Activated CD8-positive, alpha-beta memory T cell treated with anti-CD3 and anti-CD28 coated beads for 24 hours (primary cell): ENCODE data around the gene GNAI1.
"Not testable (repeated sequence)": the region's sequence is repeated elsewhere in the genome, so short reads cannot be mapped to it uniquely, and the experiment has no call there.

Source experiments
- DNase-seq: peaks from one replicate; pipeline ENCODE4 v3.0.0-alpha.2; 2020

The GNAI1 gene

DNA sequence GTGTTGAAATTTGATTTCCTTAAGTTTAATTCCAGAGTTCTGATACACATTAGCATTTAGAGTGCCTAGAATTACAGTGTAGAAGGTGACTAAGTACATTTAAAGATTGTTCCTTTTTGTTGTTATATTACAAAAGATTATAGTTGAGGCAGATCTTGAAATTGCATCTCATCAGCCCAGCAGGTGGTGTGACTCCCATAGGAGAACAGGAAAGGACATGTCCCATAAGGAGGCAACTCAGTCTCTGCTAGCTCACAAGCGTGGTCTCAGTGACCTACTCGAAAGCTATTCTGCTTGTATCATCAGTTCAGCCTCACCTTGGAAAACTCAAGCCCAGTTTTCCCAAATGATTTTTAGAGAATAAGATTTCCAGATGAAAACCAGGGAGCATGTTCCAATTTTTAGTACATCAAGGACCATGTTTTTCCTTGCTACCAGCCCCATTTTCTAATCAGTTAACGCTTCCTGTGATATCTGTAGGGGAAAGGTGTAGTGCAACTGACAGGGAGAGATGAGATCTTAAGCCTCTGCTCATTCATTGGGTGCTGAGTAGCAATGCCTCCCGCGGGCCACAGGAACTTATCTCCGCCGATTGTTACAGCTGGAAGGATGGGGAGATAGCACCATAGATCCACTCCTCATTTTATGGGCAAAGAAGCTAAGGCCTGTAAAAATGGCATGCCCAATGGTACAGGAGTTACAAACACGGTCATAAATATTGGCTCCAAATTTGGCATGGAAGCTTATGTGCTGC lies 1.1 kb upstream of the GNAI1 start:
- DNase-seq = no peak

DNA sequence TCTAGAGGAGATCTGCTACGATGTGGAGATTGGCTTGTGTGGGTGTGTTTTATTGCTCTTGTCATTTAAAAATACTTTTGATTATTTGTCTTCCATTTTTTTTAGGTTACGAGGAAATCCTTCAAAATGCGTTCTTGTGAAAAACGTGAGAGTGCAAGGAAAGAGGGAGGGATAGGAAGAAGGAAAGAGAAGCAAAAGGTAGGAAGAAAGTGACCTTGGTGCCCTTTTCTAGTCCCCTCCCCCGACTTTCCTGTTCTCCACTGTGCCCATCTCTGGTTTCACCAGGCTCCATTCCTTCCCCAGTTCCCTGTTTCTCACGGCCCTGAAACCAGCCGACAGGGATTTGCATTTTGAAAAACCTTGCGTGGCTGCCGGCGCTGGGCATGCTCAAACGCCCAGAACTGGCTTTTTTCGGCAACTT lies 506 bp upstream of the GNAI1 start:
- DNase-seq = no peak

DNA sequence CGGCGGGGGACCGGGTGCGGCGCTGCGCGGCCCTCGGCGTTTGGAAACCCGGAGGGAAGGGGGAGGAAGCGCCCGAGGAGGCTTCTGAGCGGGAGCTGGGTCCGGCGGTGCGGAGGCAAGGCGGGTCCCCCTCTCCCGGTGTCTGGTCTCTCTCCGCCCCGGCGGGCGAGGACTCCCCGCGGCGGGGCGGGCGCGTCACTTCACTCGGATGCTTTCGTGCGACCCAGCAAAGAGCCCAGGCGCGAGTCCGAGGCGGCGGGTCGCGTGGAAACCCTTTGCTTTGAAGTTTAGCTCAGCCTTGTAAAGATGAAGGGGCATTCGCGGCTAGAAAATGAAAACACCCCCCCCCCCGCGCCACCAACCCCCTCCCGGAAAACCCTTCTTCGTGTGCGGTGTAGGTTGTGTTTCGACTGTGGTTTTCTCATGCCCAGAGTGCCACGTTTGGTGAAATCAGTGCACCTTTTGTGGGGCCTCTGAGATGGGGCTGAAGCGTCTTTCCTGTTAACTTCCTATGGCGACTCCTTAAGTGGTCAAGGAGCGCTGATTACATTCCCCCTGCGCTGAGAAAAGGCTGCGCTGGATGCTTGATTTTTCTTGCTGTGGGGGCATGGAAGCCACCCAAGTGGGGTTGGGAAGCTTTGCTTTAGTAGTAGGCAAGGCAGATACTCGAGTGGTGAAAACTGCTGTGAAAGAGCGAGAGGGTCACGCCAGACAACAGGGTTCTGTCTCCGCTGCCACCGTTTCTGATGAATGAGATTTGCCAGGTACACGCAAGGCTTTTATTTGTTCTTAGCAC lies 876 bp downstream of the GNAI1 start:
- peak; percentile 73 for DNase-seq

DNA sequence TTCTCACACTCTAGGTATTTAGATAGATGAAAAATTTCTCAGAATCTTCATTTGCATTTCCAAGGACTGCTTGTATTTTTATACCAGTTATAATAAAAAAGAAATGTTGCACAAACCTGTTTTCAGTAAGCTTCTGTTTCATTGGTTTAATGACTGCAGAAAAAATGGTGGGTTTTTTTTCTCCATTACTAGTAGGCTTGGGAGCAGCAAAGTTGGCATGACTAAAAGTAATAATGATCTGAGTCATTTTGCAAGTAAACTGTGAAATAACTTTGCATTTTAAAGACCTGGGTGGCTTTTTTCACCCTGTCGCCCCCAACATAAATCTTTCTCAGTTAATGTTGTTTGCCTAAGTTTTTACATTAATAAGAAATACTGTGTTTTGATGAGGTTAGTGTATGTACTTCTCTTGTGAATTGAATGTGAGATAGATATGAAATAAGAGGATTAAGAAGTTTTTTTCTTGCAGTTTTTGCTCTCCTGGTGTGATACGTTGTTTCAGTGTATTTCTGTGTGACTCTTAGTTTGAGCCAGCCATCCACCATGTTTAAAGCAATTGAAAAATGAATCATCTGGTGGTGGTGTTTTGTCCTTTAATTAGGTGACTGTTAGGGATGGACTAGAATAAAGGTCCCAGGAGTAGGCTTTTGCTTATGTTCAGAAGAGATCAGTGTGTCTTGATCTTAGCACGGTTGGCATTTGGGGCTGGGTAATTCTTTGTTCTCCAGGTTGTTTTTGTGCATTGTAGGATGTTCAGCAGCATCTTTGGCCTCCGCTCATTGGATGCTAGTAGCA lies 1.8 kb downstream of the GNAI1 start:
- no peak for DNase-seq

DNA sequence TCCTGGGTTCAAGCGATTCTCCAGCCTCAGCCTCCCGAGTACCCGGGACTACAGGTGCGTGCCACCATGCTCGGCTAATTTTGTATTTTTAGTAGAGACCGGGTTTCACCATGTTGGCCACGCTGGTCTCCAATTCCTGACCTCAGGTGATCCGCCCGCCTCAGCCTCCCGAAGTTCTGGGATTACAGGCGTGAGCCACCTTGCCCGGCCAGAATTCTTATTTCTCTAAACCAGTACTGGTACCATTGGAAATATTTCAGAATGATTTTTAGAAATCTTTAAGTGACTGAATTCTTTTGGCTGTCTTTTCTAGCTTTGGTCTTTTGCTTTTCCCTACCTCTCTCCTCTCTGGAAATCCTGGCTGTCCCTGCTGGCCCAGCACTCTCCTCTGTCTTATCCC lies 2.8 kb downstream of the GNAI1 start:
- no peak for DNase-seq

DNA sequence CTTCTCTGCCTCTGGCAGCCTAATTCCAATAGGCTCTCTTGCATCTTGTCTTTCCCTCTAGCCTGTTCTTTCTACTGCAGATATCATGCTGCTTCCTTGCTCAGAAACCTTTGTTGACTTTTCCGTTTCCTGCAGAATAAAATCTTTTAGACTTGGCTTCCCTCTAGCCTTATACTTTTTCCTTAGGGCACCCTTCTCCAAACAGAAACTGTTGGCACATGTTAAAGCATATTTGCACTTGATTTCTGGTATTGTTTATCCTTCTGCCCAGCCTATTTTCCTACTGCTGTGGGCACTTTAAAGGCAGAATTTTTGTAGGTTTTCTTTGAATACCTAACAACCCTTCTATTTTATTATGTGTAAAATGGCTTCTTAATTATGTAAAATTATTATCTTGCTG lies 4.6 kb downstream of the GNAI1 start:
- no peak for DNase-seq

DNA sequence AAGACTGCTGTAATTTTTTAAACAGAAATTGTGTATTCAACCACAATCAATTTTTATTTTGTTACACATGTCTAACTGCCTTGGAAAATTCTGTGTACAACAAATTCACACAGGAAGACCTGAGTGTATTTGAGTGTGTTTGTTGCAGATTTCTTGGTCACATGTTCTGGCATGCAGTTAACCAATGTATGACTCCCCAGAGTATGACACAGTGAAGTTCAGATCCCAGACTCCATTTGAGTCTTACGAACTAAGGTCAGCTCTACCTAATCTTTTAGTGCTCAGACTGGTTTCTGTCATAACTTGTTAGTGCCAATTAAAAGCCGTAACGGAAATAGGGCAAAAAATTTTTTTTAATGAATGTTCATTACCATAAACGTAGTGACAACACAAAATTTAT lies 5.8 kb downstream of the GNAI1 start:
- DNase-seq = no peak

DNA sequence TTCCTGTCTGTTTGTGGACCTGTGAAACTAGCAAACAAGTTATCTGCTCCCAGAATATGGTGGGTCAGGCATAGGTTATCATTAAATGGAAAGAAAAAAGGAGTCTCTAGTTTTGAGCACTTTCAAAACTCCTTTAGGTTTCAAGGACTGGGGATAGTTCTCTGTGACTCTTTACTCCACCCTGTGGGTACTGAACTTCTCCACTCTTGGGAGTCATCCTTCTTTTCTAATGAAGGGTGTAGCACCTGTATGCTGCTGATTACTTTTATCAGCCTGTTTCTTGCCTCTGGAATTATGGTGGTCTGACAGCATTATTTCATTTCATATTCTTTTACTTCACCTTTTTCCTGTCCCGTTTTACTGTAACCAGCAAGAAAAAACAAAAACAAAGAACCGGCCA lies 6.7 kb downstream of the GNAI1 start:
- no peak for DNase-seq

DNA sequence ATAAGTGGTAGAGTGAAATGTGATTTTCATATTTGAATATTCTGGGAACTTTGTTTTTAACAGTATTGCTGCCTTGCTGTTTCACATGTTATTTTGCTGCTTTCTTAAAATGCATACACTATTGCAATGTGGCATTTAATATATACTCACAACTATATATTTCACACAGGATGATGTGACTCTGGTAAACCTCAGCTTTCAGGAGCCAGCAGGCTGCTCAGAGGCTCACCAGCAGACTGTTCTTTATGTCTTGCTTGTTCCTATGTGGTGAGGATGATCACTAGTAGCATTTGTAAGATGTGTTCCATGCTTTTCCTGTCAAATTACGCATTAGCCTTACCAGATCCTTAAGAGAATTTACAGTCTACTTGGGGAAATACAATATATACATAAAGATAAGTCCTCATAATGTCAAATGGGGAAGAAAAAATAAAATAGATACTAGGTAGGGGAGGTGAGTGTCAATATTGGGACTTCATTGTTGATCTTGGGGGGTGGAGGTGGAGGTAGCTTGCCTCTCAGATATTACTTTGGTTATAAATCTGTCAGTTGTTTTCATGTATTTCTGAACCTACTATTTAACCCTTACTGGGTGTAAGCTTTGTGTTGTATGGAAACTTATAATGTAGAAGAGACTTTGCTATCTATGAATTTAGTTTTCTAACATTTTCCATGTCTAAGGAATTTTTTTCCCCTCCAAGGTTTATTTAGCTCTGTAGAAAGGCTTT lies 8.4 kb downstream of the GNAI1 start:
- no peak for DNase-seq

DNA sequence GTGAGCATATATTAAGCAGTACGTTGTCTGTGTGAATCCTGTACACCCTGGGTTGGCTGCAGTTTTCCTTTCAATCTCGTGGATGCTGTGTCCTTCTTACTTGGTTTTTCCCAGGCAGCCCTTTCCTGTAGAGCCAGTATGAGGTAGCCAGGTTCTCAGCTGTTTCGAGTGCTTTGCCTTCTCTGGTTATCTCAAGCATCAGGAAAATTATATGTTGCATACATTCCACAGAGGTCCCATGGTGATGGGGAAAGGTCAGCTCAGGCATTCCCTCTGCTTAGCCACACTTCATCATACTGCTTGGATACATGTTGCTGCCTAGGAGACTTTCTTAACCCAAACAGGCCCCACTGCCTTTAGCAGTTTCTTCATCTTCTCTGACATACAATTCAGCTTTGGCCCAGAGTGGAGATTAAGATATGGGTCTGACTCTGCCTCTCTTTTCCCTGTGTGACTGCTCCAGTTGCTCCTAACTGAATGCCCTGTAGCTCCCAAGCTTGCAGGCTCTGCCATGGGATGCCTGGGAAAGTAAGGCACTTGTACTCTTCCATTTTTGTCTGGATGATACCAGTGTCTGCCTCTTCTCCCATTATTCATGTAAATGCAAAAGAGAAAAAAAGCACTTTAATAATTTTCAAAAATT lies 11.3 kb downstream of the GNAI1 start:
- no peak for DNase-seq

DNA sequence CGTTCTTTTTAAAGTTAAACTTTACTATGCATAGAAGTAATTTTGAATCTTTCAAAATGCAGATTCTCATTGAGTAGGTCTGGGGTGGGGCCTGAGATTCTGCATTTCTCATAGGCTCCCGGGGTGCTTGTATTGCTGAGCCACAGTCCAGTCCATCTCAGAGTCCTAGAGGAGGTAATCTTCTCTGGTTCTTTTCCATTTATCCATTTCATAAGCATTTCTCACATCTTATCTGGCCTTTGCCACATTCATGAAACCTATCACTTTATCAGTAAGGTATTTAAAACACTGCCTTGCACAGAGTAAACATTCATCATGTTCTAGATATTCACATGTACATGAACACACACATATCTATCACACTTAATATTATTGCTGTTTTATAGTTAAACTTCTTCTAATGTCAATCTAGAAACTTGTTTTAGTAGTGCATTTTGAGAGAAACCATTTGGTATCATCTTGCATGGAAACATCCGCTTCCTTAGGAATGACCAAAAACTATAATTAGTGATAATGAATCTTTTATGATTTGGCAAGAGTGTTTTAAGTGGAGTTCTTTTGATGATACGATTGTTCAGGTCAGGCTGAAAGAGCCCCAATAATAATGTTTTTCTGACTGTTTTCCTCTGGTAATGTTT lies 12.0 kb downstream of the GNAI1 start:
- no peak for DNase-seq

DNA sequence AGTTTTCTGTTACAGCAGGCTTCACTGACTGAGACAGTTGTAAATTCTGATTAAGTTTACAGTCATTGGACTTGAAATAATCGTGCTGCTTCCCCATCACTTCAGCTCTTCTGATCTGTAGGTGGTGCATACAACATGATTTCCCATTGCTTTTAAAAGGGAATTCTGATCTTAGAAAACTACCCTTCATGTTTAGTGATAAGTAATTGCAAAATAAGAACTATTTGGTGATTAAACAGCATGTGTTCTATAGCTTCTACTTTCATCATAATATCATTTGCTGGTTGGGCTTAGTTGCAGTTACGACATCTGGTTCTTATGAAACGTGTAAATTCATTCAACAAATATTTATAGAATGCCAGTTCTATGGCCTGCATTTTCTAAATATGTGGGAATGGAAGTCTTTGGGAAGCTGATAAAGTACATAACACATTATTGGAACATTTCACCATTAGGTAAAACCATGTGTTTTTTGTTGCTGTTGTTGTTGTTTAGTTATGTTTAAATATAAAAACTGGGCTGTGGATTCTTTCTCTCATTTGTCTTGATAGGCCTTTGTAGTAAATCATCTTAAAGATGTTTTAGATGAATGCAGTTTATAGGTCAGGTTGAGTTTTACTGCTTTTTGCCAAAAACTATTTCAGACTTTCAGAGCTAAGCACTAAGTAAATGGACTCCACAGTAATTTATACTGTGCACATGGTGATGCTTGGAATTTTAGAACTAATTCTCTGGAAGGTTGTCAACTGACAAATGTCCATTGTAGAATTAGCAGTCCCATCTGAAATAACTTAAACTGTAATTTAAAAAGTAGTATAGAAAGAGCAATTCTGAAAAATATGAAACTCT lies 13.1 kb downstream of the GNAI1 start:
- DNase-seq = no peak

DNA sequence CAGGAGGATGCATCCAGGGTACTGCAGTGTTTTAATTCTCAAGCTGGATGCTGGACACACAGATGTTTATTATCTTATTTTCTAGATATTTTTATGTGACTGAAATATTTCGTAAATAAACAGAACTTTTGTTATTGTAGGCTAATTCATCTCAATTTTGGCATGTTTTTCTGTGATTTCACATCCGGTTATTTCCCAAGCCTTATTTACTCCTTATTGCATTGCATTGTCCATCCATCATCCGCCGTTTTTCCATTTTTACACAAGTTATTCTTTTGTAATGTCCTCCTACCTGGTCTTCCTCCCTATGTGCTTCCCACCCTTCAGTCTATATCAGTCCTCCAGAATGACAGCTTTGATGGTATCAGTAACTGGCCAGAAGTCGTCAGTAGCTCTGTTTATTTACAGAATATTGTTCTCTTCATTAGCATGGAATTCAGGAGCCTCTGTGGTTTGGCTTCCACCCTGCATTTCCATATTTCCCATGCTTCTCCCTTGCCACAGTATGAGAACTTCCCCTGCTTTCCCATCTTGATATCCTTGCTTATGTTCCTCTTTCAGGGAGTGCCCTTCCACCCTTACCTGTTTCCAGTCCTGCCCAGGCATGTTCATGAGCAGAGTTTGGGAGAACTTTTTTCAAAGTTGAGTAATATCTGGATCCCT lies 16.1 kb downstream of the GNAI1 start:
- no peak for DNase-seq

DNA sequence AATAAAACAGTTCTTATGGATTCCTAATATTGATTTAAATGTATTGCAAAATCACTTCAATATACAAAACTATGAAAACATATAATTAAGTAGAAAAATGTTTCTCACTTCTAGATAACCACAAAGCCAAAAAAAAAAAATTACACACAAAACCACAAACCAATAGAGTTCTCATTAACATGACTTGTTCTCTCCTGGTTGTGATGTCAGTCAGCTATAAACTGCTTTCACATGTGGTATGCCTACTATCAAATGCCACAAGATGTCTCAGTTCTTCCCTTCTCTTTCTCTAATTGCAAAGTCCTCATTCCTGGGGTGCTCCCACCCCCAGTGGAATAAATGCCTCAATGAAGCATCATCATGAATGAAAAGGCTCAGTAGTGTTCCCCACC lies 16.6 kb downstream of the GNAI1 start:
- DNase-seq = no peak

DNA sequence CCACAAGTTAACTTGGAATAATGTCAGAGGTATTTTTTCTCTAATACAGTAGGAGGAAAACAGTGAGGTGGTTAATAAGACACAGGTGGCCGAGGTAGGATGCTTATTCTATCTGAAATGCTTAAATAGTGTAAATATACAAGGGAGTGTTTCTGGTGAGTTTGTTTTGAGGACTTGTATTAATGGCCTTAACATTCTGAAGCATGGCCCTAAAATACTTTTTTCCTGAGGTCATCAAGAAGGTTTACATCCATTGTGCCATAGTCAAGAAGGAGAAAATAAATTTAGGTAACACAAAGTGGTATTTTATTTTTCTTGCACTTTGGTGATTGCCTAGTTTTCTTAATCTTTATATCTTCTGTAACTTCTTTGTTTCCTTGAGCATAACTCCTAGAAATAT lies 18.8 kb downstream of the GNAI1 start:
- no peak for DNase-seq

DNA sequence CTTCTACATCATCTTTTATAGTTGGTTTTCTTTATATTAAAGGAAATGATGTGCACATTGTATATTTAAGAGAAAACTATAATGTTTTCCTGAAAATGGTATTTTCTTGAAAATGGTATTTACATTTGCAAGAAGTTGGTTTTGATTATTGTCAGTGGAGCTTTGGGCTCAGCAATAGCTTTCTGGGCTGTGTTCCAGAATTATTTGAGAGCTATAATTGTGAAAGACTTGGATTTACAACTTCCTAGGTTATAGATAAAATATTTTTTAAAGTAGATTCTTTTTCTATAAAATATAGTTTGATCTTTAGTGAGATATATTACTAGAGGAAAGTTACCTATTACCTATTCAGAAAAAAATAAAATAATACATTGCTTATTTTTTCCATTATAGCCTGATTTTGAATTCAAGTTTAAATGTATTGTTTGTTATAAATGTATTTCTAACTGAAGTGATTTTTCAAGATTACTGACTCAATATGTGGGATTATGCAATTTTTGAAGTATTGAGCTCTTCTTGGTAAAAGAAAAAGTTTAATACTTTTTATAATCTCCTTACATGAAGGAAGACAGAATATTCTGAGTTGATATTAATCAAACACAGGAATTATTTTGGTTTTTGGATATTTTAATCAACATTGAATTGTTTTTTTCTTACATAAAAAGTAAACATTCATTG lies 20.2 kb downstream of the GNAI1 start:
- no peak for DNase-seq

DNA sequence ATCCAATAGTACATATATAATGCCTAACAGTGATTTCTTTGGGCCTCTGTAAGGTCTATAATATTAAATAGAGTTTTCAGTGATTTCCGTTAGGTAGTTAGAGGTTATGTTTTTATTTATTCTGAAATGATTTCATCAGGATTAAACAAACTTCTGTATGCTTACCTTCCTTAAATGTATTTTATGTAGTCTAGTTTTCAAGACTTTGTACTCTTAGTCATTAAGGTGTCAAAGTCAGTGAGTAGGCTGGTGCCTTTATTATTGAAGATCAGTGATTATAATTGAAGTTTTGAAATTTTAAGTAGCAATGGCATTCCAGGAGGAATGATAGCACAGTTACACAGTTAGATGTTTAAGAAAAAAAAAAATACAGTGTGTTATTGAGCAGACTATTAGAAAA lies 20.7 kb downstream of the GNAI1 start:
- DNase-seq = no peak

DNA sequence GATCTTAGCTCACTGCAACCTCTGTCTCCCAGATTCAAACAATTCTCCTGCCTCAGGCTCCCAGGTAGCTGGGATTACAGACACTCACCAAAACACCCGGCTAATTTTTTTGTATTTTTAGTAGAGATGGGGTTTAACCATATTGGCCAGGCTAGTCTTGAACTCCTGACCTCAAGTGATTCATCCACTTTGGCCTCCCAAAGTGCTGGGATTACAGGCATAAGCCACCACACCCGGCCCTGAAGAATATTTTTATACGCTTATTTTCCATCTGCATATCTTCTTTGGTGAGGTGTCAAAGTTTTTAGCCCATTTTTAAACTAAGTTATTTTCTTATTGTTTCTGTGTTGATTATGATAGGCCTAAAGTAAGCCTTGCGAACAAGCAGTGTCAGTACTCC lies 23.1 kb downstream of the GNAI1 start:
- DNase-seq = not testable (repeated sequence)

DNA sequence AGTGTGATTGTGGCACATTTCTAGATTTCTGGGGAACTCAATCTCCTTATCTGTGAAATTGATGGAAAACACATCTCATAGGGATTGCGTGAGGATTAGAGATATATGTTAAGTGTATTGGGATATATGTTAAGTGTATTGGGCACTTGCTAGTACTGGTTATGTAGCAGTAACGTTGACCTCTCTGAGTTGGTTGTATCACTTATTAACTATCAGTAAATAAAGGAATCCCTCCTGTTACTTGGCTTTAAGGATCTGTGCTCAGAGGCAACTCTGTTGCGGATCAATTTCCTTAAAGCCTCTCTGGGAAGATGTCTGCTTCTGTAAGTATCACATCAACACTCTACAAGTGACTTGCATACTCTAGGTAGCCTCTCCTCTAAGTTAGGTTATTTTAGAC lies 25.2 kb downstream of the GNAI1 start:
- no peak for DNase-seq

DNA sequence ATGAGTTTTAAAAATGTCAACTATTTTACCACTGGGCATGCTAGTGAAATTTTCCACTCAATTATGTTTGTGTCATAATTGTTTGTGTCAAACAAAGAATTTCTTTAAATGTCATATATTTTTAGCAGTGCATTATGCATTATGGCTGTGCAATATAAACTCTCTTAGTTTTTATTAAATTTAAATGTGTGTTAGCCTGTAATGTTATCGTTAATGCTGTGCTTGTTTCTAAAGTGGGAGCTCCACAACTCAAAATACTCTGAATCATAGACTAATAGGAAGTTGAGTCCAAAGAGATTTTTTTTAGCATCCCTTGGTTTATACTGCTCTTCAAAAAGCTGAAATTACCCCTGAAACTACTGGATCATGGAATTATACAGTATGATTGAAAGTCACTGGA lies 26.8 kb downstream of the GNAI1 start:
- no peak for DNase-seq
